LHCN-M2 (cell line): Measurements from ENCODE around the gene MCC. TPM values are rescaled to one million over a fixed set of nuclear protein-coding genes. Genes with fewer than 3 reads are reported as not detected.

Experiments
- DNase-seq: peaks from one replicate; pipeline ENCODE4 v3.0.0-alpha.2; 2012; ENCODE audit warnings: low read depth
- total RNA-seq: library from RNA; depleted of rRNA; stranded (reverse); fragments of >200 nt; gene quantifications from 2 replicates; pipeline ENCODE4 v1.2.3, GENCODE V29; 2014

The MCC gene
- total RNA-seq, 1 experiment from 2014 or later = 10.7 TPM

GRCh38 chr5:113058706-113059226 lies 429.5 kb downstream of the MCC start:
- DNase-seq = no peak

DNA sequence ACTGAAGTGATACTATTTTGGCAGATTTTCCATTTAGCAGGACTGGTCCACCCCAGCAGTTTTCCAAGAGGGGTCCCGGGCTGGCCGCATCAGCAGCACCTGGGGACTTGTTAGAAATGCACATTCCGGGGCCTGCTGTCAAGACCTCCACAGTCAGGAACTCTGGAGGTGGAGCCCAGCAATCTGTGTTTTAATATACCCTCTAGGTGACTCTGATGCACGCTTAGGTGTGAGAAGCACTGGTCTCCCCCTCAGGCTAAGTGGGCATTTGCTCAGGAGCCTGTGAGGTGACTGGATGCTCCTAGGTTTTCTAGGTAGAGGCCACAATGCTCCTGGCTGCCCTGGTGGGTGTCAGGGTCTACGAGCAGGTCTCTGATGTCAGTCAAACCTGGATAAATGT lies 430.0 kb downstream of the MCC start:
- no peak for DNase-seq

DNA sequence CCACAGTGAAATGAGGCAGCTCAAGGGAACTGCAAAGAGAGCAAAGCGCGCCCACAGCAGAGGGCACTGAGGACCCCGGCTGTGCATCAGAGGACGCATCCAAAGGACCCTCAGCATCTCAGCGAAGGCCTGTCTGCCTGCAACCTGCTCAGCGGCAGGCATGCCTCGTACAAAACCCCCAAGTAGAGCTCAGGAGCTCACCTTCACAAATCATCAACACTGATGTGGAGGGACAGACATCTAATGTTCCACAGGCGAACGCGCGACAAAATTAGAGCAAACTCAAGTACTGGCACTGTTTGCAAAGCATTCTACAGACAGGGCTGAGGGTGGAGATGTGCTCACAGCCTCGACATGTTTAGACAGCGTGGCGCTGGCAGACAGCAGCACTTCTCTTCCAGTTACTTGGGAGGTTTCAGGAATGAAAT lies 430.7 kb downstream of the MCC start:
- DNase-seq = no peak

DNA sequence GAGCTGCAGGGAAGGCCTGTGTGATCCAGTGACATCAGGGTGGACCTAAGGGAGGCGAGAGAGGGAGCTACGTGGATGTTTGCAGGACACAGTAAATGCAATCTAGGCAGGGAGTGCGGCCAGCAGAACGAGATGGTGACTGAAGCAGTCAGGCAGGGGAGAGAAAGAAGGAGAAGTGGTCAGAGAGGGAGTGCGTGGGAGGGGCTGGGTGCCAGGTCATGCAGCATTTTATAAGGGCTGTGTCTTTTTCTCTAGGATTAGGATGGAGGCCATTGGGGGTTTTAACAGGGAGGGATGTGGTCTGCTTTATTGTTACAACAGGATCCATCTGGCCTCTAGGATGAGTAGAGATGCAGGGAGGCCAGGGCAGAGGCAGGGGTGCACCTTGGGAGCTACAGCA lies 431.3 kb downstream of the MCC start:
- DNase-seq = no peak

- no peak for DNase-seq
Observed at GRCh38 chr5:113054899-113055298, 433.4 kb downstream of the MCC start.

GRCh38 chr5:113053511-113053995 lies 434.7 kb downstream of the MCC start:
- peak; percentile 82 for DNase-seq

DNA sequence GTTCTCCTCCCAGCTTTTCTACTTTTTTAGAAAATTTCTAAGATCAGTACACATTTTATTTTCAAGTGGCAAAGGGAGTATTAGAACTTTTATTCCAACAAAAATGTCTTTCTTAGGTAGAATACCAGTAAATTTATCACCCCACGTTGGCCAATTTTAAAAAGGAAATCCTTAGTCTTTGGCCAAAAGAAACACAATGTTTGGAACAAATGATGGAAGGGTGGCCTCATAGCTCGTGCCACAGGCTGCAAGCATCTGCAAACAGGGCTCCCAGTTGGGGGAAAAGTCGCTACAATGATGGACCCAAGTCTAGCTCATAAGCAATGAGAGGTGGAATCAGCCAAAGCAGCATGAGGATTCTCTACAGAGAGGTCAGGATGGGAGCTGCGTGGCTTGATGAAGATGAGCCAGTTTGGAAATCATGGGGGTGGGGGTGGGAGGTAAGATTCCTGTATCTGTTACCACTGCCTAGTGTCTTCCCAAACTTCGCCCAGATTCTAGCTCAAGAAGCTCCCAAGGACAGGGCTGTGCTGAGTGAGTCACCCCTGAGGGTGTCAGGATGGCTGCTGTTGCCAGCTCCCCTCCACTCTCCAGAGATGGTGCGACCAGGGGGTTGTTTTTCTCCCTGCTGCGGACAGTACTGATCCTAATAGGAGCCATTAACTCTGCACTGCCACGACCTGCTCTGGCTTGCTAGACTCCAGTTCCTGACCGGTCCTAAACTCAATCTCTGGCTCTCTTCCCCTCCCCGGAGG lies 436.0 kb downstream of the MCC start:
- DNase-seq = no peak

DNA sequence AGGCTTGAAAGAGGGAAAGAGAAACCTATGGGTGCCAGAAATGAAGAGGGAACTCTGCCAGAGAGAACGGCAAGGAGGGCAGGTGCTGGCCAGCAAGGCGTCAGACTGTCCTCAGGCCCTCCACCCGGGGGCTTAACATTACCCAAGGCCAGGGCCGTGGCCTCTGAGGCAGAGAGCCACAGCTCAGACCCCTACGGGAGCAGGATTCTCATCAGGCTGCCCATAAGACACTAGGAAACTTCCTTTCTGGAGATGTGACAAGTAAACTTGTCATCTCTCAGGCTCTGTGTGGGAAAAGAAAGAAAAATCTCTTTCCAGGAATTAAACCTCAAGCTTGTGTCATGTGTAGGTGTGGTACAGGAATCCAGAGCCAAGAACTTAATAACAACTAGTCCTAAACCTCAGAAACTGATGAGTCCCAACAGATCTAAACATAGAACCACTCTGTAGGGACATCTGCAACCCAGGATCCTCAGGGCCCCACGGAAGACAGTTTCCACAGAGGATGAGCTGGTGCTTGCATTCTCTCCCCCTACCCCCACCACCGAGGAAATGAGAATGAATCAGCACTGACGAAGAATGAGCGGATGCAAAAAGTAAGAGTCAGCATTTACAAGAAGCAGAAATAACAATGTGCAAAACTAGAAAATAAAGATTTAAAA lies 437.4 kb downstream of the MCC start:
- DNase-seq = peak; percentile 81

DNA sequence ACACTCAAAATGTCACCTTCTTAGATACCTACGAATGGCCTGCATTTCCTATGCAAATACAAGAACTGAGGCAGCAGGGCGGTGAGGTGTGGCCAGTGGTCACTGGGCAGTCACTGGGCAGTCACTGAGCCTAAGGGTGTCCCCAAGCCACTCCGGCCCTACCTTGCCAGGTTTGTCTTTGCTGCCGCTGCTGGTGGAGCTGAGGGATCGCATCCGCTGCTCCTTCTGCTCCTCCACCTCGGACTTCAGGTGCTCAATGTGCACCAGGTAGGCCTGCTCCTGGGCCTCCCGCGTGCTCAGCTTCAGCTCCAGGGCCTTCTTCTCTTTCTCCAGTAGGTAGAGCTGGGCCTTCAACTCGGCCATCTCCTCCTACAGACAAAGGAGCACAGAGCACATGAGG lies 439.3 kb downstream of the MCC start:
- DNase-seq = no peak

DNA sequence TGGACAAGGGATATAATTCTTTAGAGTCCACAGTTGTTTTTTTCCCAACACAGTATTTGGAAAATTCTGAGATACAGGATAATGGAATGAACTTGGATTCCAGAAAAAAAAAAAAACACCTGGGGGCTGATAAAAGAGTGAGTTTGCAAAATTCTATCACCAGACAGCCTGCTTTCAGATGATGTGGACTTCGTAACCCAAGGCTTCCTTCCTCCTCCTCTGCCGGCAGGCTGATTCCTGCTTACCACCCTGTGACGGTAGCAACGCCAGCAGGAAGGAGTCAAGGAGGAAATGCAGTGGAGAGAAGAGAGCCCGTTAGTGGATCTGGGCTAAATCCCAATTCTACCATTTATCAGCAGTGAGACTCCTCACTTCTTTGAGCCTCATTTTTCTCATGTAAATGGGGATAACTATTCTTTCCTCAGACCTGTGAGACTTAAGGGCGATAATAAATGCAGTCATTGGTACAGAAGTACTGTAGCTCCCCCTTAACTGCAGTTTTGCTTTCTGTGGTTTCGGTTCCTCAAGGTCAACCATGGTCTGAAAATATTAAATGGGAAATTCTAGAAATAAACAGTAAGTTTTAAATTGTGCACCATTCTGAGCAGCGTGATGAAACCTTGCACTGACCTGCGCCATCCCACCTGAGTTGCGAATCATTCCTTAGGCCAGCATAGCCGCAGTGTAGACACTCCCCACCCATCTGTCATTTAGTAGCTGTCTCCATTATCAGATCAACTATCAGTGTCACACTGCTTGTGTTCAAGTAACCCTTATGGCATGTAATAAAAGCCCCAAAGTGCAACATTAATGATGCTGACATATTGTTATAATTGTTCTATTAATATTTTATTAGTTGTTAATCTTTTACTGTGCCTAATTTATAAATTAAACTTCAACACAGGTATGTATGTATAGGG lies 440.3 kb downstream of the MCC start:
- DNase-seq = no peak

GRCh38 chr5:113047234-113047633 lies 441.0 kb downstream of the MCC start:
- DNase-seq = no peak

DNA sequence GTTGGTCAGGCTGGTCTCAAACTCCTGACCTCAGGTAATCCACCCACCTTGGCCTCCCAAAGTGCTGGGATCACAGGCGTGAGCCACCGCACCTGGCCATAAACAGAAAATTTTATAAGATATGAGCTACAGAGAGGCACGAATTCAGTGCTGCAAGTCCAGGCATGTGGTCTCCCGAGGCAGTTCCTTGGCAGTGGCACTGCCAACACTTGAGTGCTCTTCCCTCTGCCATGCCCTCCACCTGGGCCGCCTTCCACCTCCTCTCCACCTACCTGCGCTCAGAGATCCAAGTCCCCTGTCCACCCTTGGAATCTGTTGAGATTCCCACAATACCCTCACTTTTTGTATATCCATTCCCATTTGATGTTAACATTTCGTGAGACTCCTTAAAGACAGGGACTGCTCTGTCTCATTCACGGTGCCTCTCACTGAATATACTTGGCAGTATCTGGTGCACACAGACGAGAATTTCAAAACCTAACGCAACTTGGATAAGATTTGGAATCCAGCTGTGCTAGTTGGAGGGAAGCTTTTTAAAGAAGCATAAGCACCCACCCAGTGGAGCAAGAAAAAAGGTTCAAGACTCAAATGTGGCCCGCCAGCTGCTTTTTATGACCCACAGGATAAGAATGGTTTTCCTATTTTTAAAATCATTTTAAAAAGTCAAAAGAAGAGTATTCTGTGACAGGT lies 443.3 kb downstream of the MCC start:
- DNase-seq = no peak

- peak; percentile 25 for DNase-seq
Observed at GRCh38 chr5:113043491-113043931, 444.7 kb downstream of the MCC start.

DNA sequence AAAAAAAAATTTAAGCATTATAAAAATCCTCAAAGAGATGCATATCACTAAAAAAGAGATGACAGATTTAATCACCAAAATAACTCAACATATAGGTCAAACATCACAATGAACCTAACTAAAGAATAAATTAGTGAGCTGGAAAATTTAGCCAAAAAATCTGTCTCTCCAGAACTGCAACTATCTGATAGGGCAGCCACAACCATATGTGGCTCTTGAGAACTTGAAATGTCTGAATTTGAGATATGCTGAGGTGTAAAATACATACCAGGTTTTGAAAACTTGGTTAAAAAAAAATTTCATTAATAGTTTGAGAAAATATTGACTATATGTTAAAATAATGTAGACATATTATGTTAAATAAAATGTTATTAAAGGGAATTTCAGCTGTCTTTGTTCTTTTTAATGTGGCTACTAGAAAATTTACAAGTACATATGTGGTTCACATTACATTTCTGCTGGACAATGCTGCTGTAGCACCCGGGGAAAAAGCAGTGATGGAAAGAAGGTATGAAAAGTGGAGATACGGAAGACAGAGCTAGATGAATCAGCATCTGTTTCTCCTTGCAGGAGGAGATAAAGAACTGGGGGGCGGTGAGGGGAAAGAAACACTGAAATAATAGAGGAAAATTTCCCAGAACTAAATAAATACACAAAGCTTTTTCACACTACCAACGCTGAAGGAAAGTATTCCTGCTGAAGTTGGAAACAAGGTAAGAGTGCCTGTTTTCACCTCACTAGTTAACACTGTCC lies 445.6 kb downstream of the MCC start:
- DNase-seq = no peak

GRCh38 chr5:113040672-113041260 lies 447.5 kb downstream of the MCC start:
- no peak for DNase-seq

DNA sequence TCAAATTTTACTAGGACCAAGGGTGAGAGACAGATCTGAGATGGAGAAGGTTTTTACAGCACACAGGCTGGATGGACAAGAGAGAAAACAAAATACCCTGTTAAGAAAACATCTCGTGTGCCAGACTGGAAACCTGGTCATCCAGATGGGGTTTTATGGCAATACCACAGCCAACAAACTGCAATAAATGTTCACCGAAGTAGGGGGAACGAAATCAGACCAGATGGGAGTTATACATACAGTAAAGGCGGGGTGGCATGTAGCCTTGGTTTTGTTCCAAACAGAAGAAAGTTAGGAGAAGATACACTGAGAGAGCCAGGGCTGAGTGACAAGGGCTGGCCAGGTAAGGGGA lies 448.3 kb downstream of the MCC start:
- no peak for DNase-seq

- no peak for DNase-seq
Observed at GRCh38 chr5:113039229-113039933, 448.9 kb downstream of the MCC start.

- DNase-seq = peak; percentile 81
Observed at GRCh38 chr5:113038714-113039113, 449.5 kb downstream of the MCC start.

GRCh38 chr5:113038136-113038535 lies 450.1 kb downstream of the MCC start:
- peak; percentile 29 for DNase-seq
